K562 (cell line): ENCODE results near the gene SERBP1.

Experiments
- POLR2A ChIP-seq: fragments of 450-650 bp; conservative IDR thresholded peaks from 2 replicates; pipeline ENCODE4 v1.6.1; 2016
- POLR2B ChIP-seq: fragments of 450-650 bp; IDR thresholded peaks from 2 replicates; pipeline ENCODE4 v1.6.1; 2018; ENCODE audit warnings: low read depth; ENCODE audit not compliant: partially characterized antibody
- ZNF764 ChIP-seq: fragments of 250-450 bp; sonication (Bioruptor Pico); IDR thresholded peaks from 2 replicates; pipeline ENCODE4 v1.4.0; 2020; ENCODE audit warnings: low read depth, mild to moderate bottlenecking, moderate library complexity
- ZNF79 ChIP-seq: fragments of 250-450 bp; sonication (Bioruptor Pico); IDR thresholded peaks from 2 replicates; pipeline ENCODE4 v1.4.0; 2020; ENCODE audit warnings: low read depth, mild to moderate bottlenecking, moderate library complexity
- TF ChIP-seq, protein P1 (sequence below), 3 experiments: IDR thresholded peaks in 2 of 3; conservative IDR thresholded peaks in 1 of 3; 2 replicates each; pipeline ENCODE4 v1.5.1; 2011 to 2012; ENCODE audit warnings: low read length in 3 of 3, mild to moderate bottlenecking in 3 of 3, control low read depth in 2 of 3, improper control_type of control experiment in 1 of 3, inconsistent platforms in 1 of 3, low read depth in 1 of 3, mixed read lengths in 1 of 3, moderate library complexity in 1 of 3; ENCODE audit not compliant: insufficient read depth in 2 of 3

- TF ChIP-seq POLR2A = no peak
- TF ChIP-seq, protein P1, sequence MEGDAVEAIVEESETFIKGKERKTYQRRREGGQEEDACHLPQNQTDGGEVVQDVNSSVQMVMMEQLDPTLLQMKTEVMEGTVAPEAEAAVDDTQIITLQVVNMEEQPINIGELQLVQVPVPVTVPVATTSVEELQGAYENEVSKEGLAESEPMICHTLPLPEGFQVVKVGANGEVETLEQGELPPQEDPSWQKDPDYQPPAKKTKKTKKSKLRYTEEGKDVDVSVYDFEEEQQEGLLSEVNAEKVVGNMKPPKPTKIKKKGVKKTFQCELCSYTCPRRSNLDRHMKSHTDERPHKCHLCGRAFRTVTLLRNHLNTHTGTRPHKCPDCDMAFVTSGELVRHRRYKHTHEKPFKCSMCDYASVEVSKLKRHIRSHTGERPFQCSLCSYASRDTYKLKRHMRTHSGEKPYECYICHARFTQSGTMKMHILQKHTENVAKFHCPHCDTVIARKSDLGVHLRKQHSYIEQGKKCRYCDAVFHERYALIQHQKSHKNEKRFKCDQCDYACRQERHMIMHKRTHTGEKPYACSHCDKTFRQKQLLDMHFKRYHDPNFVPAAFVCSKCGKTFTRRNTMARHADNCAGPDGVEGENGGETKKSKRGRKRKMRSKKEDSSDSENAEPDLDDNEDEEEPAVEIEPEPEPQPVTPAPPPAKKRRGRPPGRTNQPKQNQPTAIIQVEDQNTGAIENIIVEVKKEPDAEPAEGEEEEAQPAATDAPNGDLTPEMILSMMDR (IDR thresholded peaks at IDR 0.05 in 2 of 3, conservative IDR thresholded peaks at IDR 0.05 in 1 of 3; ENCODE audit: insufficient read depth in 2 of 3, low read depth in 1 of 3, low read length in 3 of 3) = no peak
- TF ChIP-seq ZNF79 (CRISPR knock-in tag) = no peak
- TF ChIP-seq ZNF764 (CRISPR knock-in tag) = no peak
- TF ChIP-seq POLR2B = no peak
These were observed 2.7 kb downstream of the SERBP1 start for GRCh38 chr1:67427465-67427864.
